Smooth muscle cell (in vitro differentiated cells): Measurements from ENCODE around the gene TMEM47. TPM values are rescaled to one million over a fixed set of nuclear protein-coding genes. Genes with fewer than 3 reads are reported as not detected.

Source experiments
- DNase-seq: peaks from one replicate; lab custom pipeline; 2025; ENCODE audit not compliant: unreplicated experiment; lab: John Stamatoyannopoulos, UW
- H2AFZ ChIP-seq: fragments of 200-600 bp; sonication (generic); 2 replicates; pipeline ENCODE4 v1.6.0; 2016; ENCODE audit warnings: antibody characterized with exemption, low read depth, mild to moderate bottlenecking
- H3F3A ChIP-seq: fragments of 200-600 bp; sonication (generic); 2 replicates; pipeline ENCODE4 v1.6.0; 2017; ENCODE audit warnings: antibody characterized with exemption, low read depth
- H3K27ac ChIP-seq: fragments of 200-600 bp; sonication (generic); 2 replicates; pipeline ENCODE4 v1.5.1; 2016; ENCODE audit warnings: low read depth, mild to moderate bottlenecking
- H3K27me3 ChIP-seq: fragments of 200-600 bp; sonication (generic); 2 replicates; pipeline ENCODE4 v1.6.1; 2016; ENCODE audit warnings: low read depth, mild to moderate bottlenecking
- H3K36me3 ChIP-seq: fragments of 200-600 bp; sonication (generic); 2 replicates; pipeline ENCODE4 v1.5.1; 2016; ENCODE audit warnings: low read depth
- H3K4me1 ChIP-seq: fragments of 200-600 bp; sonication (generic); 2 replicates; pipeline ENCODE4 v1.5.1; 2016; ENCODE audit warnings: low read depth
- H3K4me2 ChIP-seq: fragments of 200-600 bp; sonication (generic); 2 replicates; pipeline ENCODE4 v1.6.0; 2016; ENCODE audit warnings: mild to moderate bottlenecking
- H3K4me3 ChIP-seq: fragments of 200-600 bp; sonication (generic); 2 replicates; pipeline ENCODE4 v1.5.1; 2016; ENCODE audit warnings: mild to moderate bottlenecking
- H3K79me2 ChIP-seq: fragments of 200-600 bp; sonication (generic); 2 replicates; pipeline ENCODE4 v1.6.0; 2016; ENCODE audit warnings: low read depth, mild to moderate bottlenecking
- H3K9ac ChIP-seq: fragments of 200-600 bp; sonication (generic); 2 replicates; pipeline ENCODE4 v1.6.0; 2016; ENCODE audit warnings: low read depth
- H3K9me3 ChIP-seq: fragments of 200-600 bp; sonication (generic); replicated peaks from 2 replicates; pipeline ENCODE4 v1.5.1; 2016; ENCODE audit warnings: low read depth
- H4K20me1 ChIP-seq: fragments of 200-600 bp; sonication (generic); 2 replicates; pipeline ENCODE4 v1.6.0; 2016; ENCODE audit warnings: low read depth
- WGBS: methylation state at CpG from one replicate; pipeline ENCODE4 v1.1.7; 2016; ENCODE audit warnings: low lambda C conversion rate; 5-methylcytosine and 5-hydroxymethylcytosine counted together
- polyA plus RNA-seq: library from polyadenylated mRNA; unstranded; fragments of >200 nt; fragmentation: Nextera tagmentation; extraction: Ambion mirVana; gene quantifications from 2 replicates; pipeline ENCODE4 v1.2.1, GENCODE V29; 2016
- total RNA-seq: library from RNA; depleted of rRNA; stranded (reverse); fragments of >200 nt; gene quantifications from 2 replicates; pipeline ENCODE4 v1.2.3, GENCODE V29; 2014
- TF ChIP-seq, protein P1 (sequence below): fragments of 200-600 bp; sonication (generic); IDR thresholded peaks from 2 replicates; pipeline ENCODE4 v1.5.1; 2017; ENCODE audit warnings: borderline replicate concordance, mild to moderate bottlenecking, antibody characterized with exemption; ENCODE audit not compliant: insufficient read depth, poor library complexity, severe bottlenecking

Gene TMEM47
- total and polyA plus RNA-seq, 2 experiments from 2014 or later = 19.5 to 36.8 TPM

DNA sequence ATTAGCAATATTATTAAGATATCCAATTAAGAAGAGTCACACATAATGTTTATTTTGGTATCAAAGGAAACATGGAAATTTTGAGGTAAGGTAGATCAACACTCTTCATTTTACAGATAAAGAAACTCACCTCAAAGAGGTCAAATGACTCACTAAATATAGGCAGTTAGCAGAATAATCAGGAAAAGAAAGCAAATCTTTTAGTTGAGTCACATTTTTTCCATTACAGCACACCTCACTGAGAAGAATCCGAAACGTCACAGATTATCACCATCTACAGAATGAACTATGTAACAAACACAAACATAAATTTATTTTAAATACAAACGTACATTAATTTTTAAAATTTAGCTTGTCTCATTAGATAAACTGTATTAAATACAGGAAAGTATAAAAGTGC, 70.1 kb downstream of the TMEM47 start:
- TF ChIP-seq, protein P1, sequence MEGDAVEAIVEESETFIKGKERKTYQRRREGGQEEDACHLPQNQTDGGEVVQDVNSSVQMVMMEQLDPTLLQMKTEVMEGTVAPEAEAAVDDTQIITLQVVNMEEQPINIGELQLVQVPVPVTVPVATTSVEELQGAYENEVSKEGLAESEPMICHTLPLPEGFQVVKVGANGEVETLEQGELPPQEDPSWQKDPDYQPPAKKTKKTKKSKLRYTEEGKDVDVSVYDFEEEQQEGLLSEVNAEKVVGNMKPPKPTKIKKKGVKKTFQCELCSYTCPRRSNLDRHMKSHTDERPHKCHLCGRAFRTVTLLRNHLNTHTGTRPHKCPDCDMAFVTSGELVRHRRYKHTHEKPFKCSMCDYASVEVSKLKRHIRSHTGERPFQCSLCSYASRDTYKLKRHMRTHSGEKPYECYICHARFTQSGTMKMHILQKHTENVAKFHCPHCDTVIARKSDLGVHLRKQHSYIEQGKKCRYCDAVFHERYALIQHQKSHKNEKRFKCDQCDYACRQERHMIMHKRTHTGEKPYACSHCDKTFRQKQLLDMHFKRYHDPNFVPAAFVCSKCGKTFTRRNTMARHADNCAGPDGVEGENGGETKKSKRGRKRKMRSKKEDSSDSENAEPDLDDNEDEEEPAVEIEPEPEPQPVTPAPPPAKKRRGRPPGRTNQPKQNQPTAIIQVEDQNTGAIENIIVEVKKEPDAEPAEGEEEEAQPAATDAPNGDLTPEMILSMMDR = no peak
- 74% methylated on average over 3 of the region's 3 CpGs for WGBS
- Histone ChIP-seq H3K36me3 (no peaks in the 10 kb centered on the region), H3K79me2 (no peaks in the 10 kb centered on the region), H3K9me3 (no peaks in the 10 kb centered on the region), H3K9ac (no peak overlapping the region), H3K4me2 (no peak overlapping the region), H2AFZ (no peak overlapping the region), H3K4me1 (no peaks in the 10 kb centered on the region), H4K20me1 (no peaks in the 10 kb centered on the region), H3K27ac (no peak overlapping the region), H3K27me3 (no peaks in the 10 kb centered on the region), H3K4me3 (no peak overlapping the region), H3F3A (no peaks in the 10 kb centered on the region)
- DNase-seq = no peak

DNA sequence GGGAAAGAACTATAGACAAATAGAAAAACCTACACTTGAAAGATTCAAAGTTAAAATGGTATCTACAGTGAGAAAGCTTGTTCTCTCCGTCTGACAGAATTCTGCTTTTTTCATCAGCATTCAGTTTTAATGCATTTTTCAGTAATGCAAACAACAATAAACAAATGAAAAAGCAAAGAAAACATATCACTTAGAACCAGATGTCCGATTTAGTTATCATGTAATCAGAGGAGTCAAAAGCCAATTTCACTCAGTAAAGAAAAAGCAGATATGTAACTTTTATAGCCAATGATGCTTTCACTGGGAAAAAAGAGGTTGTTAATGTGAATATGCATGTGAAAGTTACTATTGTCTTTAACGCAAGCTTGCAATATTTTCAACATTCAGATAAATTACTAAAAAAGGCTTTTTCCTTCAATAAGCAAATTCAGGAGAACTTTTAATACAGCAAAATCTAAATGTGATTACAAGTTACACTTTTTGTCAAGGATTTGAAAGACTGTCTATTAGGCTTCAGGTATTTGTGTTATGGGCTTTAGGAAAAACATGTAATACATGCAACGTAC, 70.7 kb downstream of the TMEM47 start:
- H3K36me3 ChIP-seq = no peaks in the 10 kb centered on the region
- H4K20me1 ChIP-seq = no peaks in the 10 kb centered on the region
- 77% methylated on average over 4 of the region's 4 CpGs for whole genome bisulfite sequencing
- H3K27ac ChIP-seq = no peak overlapping the region
- H3K9me3 ChIP-seq = no peaks in the 10 kb centered on the region
- no peaks in the 10 kb centered on the region for H3K4me1 ChIP-seq
- H3F3A ChIP-seq = no peaks in the 10 kb centered on the region
- no peak overlapping the region for H2AFZ ChIP-seq
- no peak overlapping the region for H3K9ac ChIP-seq
- H3K4me2 ChIP-seq = no peak overlapping the region
- TF ChIP-seq, protein P1 = no peak
- no peak overlapping the region for H3K4me3 ChIP-seq
- no peaks in the 10 kb centered on the region for H3K27me3 ChIP-seq
- H3K79me2 ChIP-seq = no peaks in the 10 kb centered on the region
- no peak for DNase-seq

GRCh38 chrX:34585561-34585960, 71.5 kb downstream of the TMEM47 start:
- no peak overlapping the region for H3K4me2 ChIP-seq
- H4K20me1 ChIP-seq = no peaks in the 10 kb centered on the region
- H3K27me3 ChIP-seq = no peaks in the 10 kb centered on the region
- no peaks in the 10 kb centered on the region for H3F3A ChIP-seq
- H3K9ac ChIP-seq = no peak overlapping the region
- no peaks in the 10 kb centered on the region for H3K36me3 ChIP-seq
- no peak for DNase-seq
- H3K27ac ChIP-seq = no peak overlapping the region
- H3K79me2 ChIP-seq = no peaks in the 10 kb centered on the region
- TF ChIP-seq, protein P1 = no peak
- H3K4me3 ChIP-seq = no peak overlapping the region
- no peak overlapping the region for H2AFZ ChIP-seq
- 93% methylated on average over 5 of the region's 5 CpGs for WGBS
- H3K9me3 ChIP-seq = no peaks in the 10 kb centered on the region
- H3K4me1 ChIP-seq = no peaks in the 10 kb centered on the region

DNA sequence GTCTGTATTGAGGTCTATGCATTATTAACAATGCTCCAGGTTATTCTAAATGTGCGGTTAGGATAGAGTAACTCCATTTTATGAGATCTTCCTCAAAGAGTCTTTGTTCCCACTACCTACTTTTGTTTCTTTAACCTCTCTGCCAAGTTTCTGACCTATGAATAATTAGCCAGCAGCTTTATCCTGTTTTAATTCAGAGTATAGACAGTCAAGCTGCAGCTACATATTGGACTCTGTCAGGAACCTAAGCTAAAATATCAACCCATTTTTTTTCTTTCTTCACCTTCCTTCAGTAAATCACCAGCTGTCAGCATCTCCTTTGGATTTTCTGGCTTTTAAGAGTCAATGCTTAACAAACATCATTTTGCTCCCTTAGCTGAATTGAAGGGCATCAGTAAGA, 72.3 kb downstream of the TMEM47 start:
- DNase-seq = no peak
- Histone ChIP-seq H3K27me3 (no peaks in the 10 kb centered on the region), H3K4me1 (no peaks in the 10 kb centered on the region), H2AFZ (no peak overlapping the region), H3F3A (no peaks in the 10 kb centered on the region), H3K4me2 (no peak overlapping the region), H3K36me3 (no peaks in the 10 kb centered on the region), H3K4me3 (no peak overlapping the region), H3K9ac (no peak overlapping the region), H3K9me3 (no peaks in the 10 kb centered on the region), H4K20me1 (no peaks in the 10 kb centered on the region), H3K79me2 (no peaks in the 10 kb centered on the region), H3K27ac (no peak overlapping the region)
- TF ChIP-seq, protein P1 = no peak
- 94% methylated on average over 1 of the region's 1 CpG for WGBS
